HG03521 (cell line): ENCODE data around the gene ADPRS.

Source experiments
- ATAC-seq: cut with Tn5 transposase; IDR thresholded peaks from one replicate; pipeline ENCODE4 v1.9.1; 2021; ENCODE audit warnings: mild to moderate bottlenecking, moderate library complexity; ENCODE audit not compliant: unreplicated experiment

Gene ADPRS

GRCh38 chr1:36128126-36128904 lies 39.6 kb downstream of the ADPRS start:
- ATAC-seq: no peak

GRCh38 chr1:36128905-36129206 lies 40.2 kb downstream of the ADPRS start:
- ATAC-seq: no peak

- no peak for ATAC-seq
These were observed 43.3 kb downstream of the ADPRS start for GRCh38 chr1:36132029-36132428.

GRCh38 chr1:36133484-36133883 lies 44.8 kb downstream of the ADPRS start:
- no peak for ATAC-seq

GRCh38 chr1:36134031-36134430 lies 45.3 kb downstream of the ADPRS start:
- no peak for ATAC-seq

GRCh38 chr1:36134505-36135329 lies 46.0 kb downstream of the ADPRS start:
- ATAC-seq: no peak

GRCh38 chr1:36135330-36135667 lies 46.6 kb downstream of the ADPRS start:
- no peak for ATAC-seq

GRCh38 chr1:36135796-36136195 lies 47.1 kb downstream of the ADPRS start:
- no peak for ATAC-seq

- no peak for ATAC-seq
These were observed 47.8 kb downstream of the ADPRS start for GRCh38 chr1:36136535-36136934.

GRCh38 chr1:36137226-36137625 lies 48.5 kb downstream of the ADPRS start:
- no peak for ATAC-seq

- ATAC-seq: no peak
These were observed 49.1 kb downstream of the ADPRS start for GRCh38 chr1:36137776-36138175.

GRCh38 chr1:36139521-36139920 lies 50.8 kb downstream of the ADPRS start:
- no peak for ATAC-seq

GRCh38 chr1:36142121-36142520 lies 53.4 kb downstream of the ADPRS start:
- ATAC-seq: no peak

GRCh38 chr1:36143424-36143823 lies 54.7 kb downstream of the ADPRS start:
- no peak for ATAC-seq
